Type B pancreatic cell (in vitro differentiated cells): ENCODE data around the gene JAK1. TPM values are rescaled to one million over a fixed set of nuclear protein-coding genes. Genes with fewer than 3 reads are reported as not detected.

Experiments used
- DNase-seq: peaks from one replicate; pipeline ENCODE4 v3.0.0; 2021; ENCODE audit warnings: mixed read lengths; ENCODE audit not compliant: unreplicated experiment; ENCODE audit errors: extremely low spot score
- H3K27ac Mint-ChIP-seq: 2 replicates; pipeline ENCODE4 v1.8.0; 2021; ENCODE audit warnings: mild to moderate bottlenecking, mixed read lengths
- H3K27me3 Mint-ChIP-seq: 2 replicates; pipeline ENCODE4 v1.8.0; 2021; ENCODE audit warnings: mixed read lengths
- H3K36me3 Mint-ChIP-seq: 2 replicates; pipeline ENCODE4 v1.8.0; 2021; ENCODE audit warnings: mixed read lengths
- H3K4me1 Mint-ChIP-seq: one replicate; pipeline ENCODE4 v1.8.0; 2021; ENCODE audit warnings: mixed read lengths; ENCODE audit not compliant: unreplicated experiment
- H3K4me3 Mint-ChIP-seq: 2 replicates; pipeline ENCODE4 v1.8.0; 2021; ENCODE audit warnings: mild to moderate bottlenecking, mixed read lengths
- H3K9me3 Mint-ChIP-seq: 2 replicates; pipeline ENCODE4 v1.8.0; 2021; ENCODE audit warnings: mixed read lengths
- total RNA-seq: library from RNA; stranded (reverse); gene quantifications from 2 replicates; pipeline ENCODE4 v1.2.1, GENCODE V29; 2021; ENCODE audit warnings: low replicate concordance
- TF ChIP-seq, protein P1 (sequence below): fragments of 200-600 bp; sonication (generic); conservative IDR thresholded peaks from 2 replicates; pipeline ENCODE4 v1.5.0; 2021; ENCODE audit warnings: antibody characterized with exemption, mild to moderate bottlenecking

JAK1 gene
- total RNA-seq, 1 donor from 2014 or later: 54.8 TPM

DNA sequence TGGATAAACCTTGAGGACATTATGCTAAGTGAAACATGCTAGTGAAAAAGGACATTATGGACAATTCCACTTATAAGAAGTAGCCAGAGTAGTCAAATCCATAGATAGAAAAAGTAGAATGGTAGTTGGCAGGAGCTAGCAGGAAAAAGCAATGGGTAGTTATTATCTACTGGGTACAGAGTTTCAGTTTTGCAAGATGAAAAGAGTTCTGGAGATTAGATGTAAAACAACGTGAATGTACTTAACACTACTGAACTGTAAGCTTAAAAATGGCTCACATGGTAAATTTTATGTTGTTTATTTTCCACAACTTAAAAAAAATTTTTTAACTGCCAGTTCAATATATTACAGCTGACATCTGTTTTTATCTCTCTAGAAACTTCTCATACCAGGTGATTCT is 19.4 kb downstream of the JAK1 start:
- Mint-ChIP-seq H3K4me3 (no peak overlapping the region), H3K4me1 (peaks cover 32% of the 10 kb centered on the region), H3K27ac (no peak overlapping the region), H3K9me3 (no peaks in the 10 kb centered on the region), H3K27me3 (no peaks in the 10 kb centered on the region), H3K36me3 (no peaks in the 10 kb centered on the region)
- TF ChIP-seq, protein P1, sequence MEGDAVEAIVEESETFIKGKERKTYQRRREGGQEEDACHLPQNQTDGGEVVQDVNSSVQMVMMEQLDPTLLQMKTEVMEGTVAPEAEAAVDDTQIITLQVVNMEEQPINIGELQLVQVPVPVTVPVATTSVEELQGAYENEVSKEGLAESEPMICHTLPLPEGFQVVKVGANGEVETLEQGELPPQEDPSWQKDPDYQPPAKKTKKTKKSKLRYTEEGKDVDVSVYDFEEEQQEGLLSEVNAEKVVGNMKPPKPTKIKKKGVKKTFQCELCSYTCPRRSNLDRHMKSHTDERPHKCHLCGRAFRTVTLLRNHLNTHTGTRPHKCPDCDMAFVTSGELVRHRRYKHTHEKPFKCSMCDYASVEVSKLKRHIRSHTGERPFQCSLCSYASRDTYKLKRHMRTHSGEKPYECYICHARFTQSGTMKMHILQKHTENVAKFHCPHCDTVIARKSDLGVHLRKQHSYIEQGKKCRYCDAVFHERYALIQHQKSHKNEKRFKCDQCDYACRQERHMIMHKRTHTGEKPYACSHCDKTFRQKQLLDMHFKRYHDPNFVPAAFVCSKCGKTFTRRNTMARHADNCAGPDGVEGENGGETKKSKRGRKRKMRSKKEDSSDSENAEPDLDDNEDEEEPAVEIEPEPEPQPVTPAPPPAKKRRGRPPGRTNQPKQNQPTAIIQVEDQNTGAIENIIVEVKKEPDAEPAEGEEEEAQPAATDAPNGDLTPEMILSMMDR: no peak
- DNase-seq: no peak

DNA sequence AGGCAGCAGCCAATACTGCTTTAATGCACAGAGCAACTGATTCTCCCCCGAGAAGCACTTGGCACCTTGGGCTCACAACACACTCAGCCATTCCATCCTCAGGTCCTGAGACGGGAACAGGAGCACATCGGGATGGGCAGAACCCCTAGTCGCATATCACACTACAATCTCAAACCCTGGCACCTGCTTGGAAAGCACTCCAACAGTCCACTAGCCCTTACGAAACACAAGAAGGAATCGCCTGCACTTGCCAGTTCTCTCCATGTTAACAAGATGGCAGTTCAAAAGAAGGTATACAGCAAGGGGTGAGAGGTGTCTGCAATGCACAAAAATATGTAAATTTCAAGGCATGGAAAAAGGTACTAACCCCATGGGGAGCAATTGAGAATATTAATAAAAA is 21.4 kb downstream of the JAK1 start:
- H3K4me3 Mint-ChIP-seq: no peak overlapping the region
- H3K4me1 Mint-ChIP-seq: peaks cover 22% of the 10 kb centered on the region
- TF ChIP-seq, protein P1: no peak
- no peaks in the 10 kb centered on the region for H3K9me3 Mint-ChIP-seq
- H3K27me3 Mint-ChIP-seq: no peaks in the 10 kb centered on the region
- DNase-seq: no peak
- H3K36me3 Mint-ChIP-seq: no peaks in the 10 kb centered on the region
- no peak overlapping the region for H3K27ac Mint-ChIP-seq

DNA sequence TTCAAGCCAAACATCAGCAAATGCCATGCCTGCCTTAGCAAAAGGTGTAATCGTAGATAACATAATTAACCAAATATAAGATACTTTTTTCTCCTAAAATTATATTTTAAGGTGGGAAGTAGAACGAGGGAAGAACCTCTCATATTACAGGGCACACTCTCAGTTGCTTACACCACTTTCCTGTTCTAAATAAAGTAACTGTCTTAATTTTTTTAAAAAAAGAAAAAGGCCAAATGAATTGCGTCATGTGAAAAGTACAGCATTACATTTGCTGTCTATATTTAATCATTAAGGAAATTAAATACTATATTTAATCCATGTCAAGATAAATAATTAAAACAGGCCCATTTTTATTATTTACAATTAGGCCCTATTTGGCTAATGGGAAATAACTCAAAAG is 23.7 kb downstream of the JAK1 start:
- Mint-ChIP-seq H3K27ac (no peak overlapping the region), H3K4me3 (no peak overlapping the region), H3K36me3 (peaks cover 8% of the 10 kb centered on the region), H3K27me3 (no peaks in the 10 kb centered on the region), H3K9me3 (peaks cover 5% of the 10 kb centered on the region), H3K4me1 (peaks cover 4% of the 10 kb centered on the region)
- TF ChIP-seq, protein P1: no peak
- DNase-seq: no peak

DNA sequence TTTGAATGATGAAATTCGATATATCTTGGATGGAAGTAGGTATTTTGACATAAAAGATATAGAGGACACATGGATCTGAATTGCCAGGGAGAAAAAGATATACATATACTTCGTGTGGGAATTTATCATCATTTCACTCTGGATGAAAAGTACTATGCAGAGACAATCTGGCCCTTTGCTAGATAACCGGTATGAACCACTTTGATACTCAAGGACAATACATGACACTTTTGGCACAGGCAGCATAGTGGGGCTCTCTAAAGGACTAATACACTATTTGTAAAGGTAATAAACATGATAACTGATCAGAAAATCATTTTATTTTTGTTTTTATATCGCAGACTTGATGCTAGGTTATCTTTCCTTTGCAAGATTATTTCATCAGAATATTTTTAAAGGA is 24.2 kb downstream of the JAK1 start:
- Mint-ChIP-seq H3K36me3 (peaks cover 8% of the 10 kb centered on the region), H3K4me3 (no peak overlapping the region), H3K4me1 (peaks cover 1% of the 10 kb centered on the region), H3K27me3 (no peaks in the 10 kb centered on the region), H3K9me3 (peaks cover 5% of the 10 kb centered on the region), H3K27ac (no peak overlapping the region)
- no peak for DNase-seq
- TF ChIP-seq, protein P1: no peak

DNA sequence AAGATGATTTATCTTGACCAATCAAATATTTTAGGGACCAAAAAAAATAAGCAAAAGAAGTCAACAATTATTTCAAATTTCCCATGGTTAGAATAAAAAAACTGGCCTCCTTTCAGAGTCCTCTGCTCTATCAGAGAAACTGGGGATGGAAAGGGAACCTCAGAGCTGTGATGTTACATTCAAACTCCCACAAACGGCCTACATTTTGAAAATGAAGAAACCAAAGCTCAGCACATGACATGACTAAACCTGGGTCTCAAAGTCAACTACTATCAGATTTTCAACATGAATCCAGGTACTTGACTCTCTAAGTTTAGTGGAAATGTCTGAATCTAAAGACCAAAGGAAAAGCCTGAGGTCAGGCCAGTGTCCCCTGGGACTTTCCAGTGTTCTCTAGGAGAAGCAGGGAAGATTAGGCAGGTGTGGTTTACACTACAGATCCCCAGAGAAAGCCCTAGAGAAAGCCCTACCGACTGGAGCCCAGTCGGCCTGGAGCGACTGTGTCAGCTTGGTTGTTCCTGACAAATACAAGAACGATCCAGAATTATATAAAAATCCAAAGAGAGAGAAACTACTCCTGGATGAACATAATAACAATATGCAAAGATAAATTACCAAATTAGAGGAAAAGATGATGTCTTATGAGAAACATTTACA is 24.8 kb downstream of the JAK1 start:
- DNase-seq: no peak
- peaks cover 5% of the 10 kb centered on the region for H3K9me3 Mint-ChIP-seq
- peaks cover 8% of the 10 kb centered on the region for H3K36me3 Mint-ChIP-seq
- TF ChIP-seq, protein P1: no peak
- H3K27ac Mint-ChIP-seq: no peak overlapping the region
- no peaks in the 10 kb centered on the region for H3K4me1 Mint-ChIP-seq
- no peak overlapping the region for H3K4me3 Mint-ChIP-seq
- no peaks in the 10 kb centered on the region for H3K27me3 Mint-ChIP-seq
